ENCODE results near the gene NVL. TPM values are rescaled to one million over a fixed set of nuclear protein-coding genes. Genes with fewer than 3 reads are reported as not detected.

The NVL gene
- total RNA-seq, 1 donor from 2014 or later, result 101 TPM

DNA sequence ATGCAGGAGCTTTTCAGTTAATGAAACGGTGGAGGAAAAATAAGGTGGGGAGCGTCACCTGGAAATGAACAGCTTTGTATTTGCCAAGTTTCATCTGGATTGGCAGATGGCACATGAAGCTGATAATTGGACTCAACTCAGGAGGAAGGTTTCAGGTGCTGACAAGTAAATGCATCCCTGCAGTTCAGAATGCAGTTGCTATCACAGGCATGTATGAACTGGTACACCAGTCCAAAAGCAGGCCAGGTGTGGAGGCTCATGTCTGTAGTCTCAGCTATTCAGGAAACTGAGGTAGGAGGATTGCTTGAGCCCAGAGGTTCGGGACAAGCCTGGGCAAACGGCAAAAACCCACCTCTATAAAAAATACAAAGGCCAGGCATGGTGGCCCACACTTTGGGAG is 131.4 kb downstream of the NVL start:
- Histone ChIP-seq H2AFZ (replicated peaks) (no peak overlapping the region), H3K27me3 (no peaks in the 10 kb centered on the region), H3K36me3 (peaks cover under 1% of the 10 kb centered on the region), H3F3A (ENCODE audit: low read depth) (peaks cover 19% of the 10 kb centered on the region), H3K79me2 (ENCODE audit: low read depth) (no peaks in the 10 kb centered on the region), H3K4me3 (no peak overlapping the region), H3K4me1 (peaks cover 7% of the 10 kb centered on the region), H4K20me1 (ENCODE audit: low read depth) (no peaks in the 10 kb centered on the region), H3K9ac (no peak overlapping the region), H3K4me2 (no peak overlapping the region), H3K9me3 (ENCODE audit: low read depth) (no peaks in the 10 kb centered on the region), H3K27ac (no peak overlapping the region)
- no peak for TF ChIP-seq CTCF (IDR thresholded peaks at IDR 0.05)
- no peak for DNase-seq (ENCODE audit: low spot score)
- Mint-ChIP-seq H3K36me3 (peaks cover 11% of the 10 kb centered on the region), H3K27ac (no peak overlapping the region), H3K4me1 (peaks cover 15% of the 10 kb centered on the region), H3K4me3 (no peak overlapping the region), H3K27me3 (ENCODE audit: insufficient read depth, low read depth) (peaks cover 3% of the 10 kb centered on the region), H3K9me3 (no peaks in the 10 kb centered on the region)

DNA sequence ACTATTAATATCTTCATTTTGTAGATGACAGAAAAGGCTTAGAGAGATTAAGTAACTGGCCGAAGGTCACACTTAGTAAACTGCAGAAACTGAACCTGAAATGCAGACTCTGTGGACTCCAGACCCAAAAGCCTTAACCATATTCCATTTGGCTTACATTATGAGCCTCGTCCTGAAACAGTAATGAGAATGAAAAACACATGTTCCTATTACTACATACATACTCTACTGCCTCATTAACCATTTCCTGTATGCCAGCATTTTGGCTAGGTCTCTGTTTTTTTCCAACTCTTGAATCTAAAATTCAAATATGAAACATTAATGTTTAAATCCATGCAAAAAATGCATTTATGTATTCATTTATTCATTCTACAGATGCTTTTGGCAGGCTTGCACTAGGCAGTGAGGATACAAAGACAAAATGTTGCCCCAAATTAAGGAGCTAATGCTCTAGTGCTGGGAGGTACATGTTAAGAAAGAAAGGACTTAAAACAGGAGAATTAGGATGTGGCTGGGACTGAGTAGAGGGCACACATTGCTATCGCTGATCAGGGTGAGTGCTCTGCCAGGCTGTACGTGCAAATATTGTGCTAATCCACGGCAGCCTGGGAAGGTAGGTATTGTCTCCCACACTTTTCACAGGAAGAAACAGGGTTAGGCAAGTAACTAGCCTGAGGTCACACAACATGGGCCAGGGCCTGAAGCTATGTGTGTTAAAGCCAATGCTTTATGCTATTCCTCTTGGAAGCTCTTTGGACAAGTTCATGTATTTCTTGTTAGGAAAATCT is 133.0 kb downstream of the NVL start:
- H3K9me3 ChIP-seq (ENCODE audit: low read depth), result no peaks in the 10 kb centered on the region
- peaks cover 14% of the 10 kb centered on the region for H3K36me3 Mint-ChIP-seq
- peaks cover 11% of the 10 kb centered on the region for H3F3A ChIP-seq (ENCODE audit: low read depth)
- no peaks in the 10 kb centered on the region for H3K79me2 ChIP-seq (ENCODE audit: low read depth)
- H3K27ac ChIP-seq, result no peak overlapping the region
- DNase-seq (ENCODE audit: low spot score), result no peak
- H3K4me1 Mint-ChIP-seq, result peaks cover 7% of the 10 kb centered on the region
- peaks cover 3% of the 10 kb centered on the region for H3K27me3 Mint-ChIP-seq (ENCODE audit: insufficient read depth, low read depth)
- H3K4me2 ChIP-seq, result no peak overlapping the region
- no peak overlapping the region for H2AFZ ChIP-seq (replicated peaks)
- H3K9me3 Mint-ChIP-seq, result no peaks in the 10 kb centered on the region
- no peak overlapping the region for H3K4me3 Mint-ChIP-seq
- peak overlapping the region; percentile 10 for H3K27ac Mint-ChIP-seq
- H3K27me3 ChIP-seq, result no peaks in the 10 kb centered on the region
- no peak for TF ChIP-seq EZH2 (IDR thresholded peaks at IDR 0.05)
- TF ChIP-seq EZH2phosphoT487 (IDR thresholded peaks at IDR 0.05), result no peak
- TF ChIP-seq CTCF (IDR thresholded peaks at IDR 0.05), result no peak
- H3K4me3 ChIP-seq, result no peak overlapping the region
- no peaks in the 10 kb centered on the region for H4K20me1 ChIP-seq (ENCODE audit: low read depth)
- H3K4me1 ChIP-seq, result no peaks in the 10 kb centered on the region
- no peak overlapping the region for H3K9ac ChIP-seq
- peaks cover 7% of the 10 kb centered on the region for H3K36me3 ChIP-seq

DNA sequence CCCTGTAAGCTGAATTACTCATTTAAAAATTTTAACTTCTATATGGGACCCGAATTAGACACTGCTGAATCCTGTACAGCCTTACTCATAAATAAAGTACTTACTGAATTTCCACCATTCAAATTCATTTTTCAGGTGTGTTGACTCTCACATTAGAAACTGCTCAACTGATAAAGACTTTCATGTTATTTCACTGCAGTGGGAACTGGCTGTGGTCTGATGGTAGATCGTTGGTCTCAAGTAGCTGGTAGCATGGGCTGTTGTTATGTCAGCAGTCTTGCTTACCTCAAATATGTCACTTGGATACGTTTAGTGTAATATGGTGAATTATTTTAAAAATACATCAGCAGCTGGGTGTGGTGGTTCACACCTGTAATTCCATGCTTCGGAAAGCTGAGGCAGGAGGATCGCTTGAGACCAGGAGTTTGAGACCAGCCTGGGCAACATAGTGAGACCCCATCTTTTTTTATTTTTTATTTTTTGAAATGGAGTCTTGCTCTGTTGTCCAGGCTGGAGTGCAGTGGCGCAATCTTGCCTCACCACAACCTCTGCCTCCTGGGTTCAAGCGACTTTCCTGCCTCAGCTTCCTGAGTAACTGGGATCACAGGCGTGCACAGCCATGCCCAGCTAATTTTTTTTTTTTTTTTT is 136.5 kb downstream of the NVL start:
- Histone ChIP-seq H4K20me1 (ENCODE audit: low read depth) (no peaks in the 10 kb centered on the region), H3K9me3 (ENCODE audit: low read depth) (no peaks in the 10 kb centered on the region), H3K9ac (no peak overlapping the region), H3F3A (ENCODE audit: low read depth) (peaks cover 3% of the 10 kb centered on the region), H3K4me3 (no peak overlapping the region), H3K79me2 (ENCODE audit: low read depth) (peaks cover 19% of the 10 kb centered on the region), H3K4me1 (no peaks in the 10 kb centered on the region), H3K36me3 (peaks cover 7% of the 10 kb centered on the region), H2AFZ (replicated peaks) (no peak overlapping the region), H3K27ac (no peak overlapping the region), H3K4me2 (no peak overlapping the region), H3K27me3 (no peaks in the 10 kb centered on the region)
- Mint-ChIP-seq H3K27ac (no peak overlapping the region), H3K27me3 (ENCODE audit: insufficient read depth, low read depth) (peaks cover under 1% of the 10 kb centered on the region), H3K36me3 (peaks cover 26% of the 10 kb centered on the region), H3K4me3 (no peak overlapping the region), H3K4me1 (no peaks in the 10 kb centered on the region), H3K9me3 (peaks cover 4% of the 10 kb centered on the region)
- DNase-seq (ENCODE audit: low spot score), result no peak
- TF ChIP-seq EZH2phosphoT487 (IDR thresholded peaks at IDR 0.05) (no peak), CTCF (IDR thresholded peaks at IDR 0.05) (no peak), EZH2 (IDR thresholded peaks at IDR 0.05) (no peak)

Measured in neural progenitor cell (in vitro differentiated cells).